Activated naive CD8-positive, alpha-beta T cell treated with anti-CD3 and anti-CD28 coated beads, Interleukin-2, amount 10 ng/mL, durations not matched to agents 7 days and 5 days (primary cell): ENCODE data around the gene PLA2G2A. TPM values are rescaled to one million over a fixed set of nuclear protein-coding genes. Genes with fewer than 3 reads are reported as not detected.
"Not testable (repeated sequence)": the region's sequence is repeated elsewhere in the genome, so short reads cannot be mapped to it uniquely, and the experiment has no call there.

Source experiments
- ATAC-seq: fragments of 150-1000 bp; cut with Tn5 transposase; one replicate; pipeline ENCODE4 v1.10.0; 2021; ENCODE audit warnings: low read depth, moderate library complexity
- POLR2A ChIA-PET: fragments of 350-600 bp; sonication (Branson Sonifier 250); formaldehyde crosslinking; loops from one replicate; lab custom pipeline; 2021; ENCODE audit warnings: antibody characterized with exemption; lab: Charles Lee
- DNase-seq: peaks from one replicate; pipeline ENCODE4 v3.0.0; 2021
- H3K27ac Mint-ChIP-seq: one replicate; pipeline ENCODE4 v1.8.0; 2022; ENCODE audit warnings: mild to moderate bottlenecking, mixed read lengths
- H3K27me3 Mint-ChIP-seq: one replicate; pipeline ENCODE4 v1.8.0; 2022; ENCODE audit warnings: mild to moderate bottlenecking, moderate library complexity, mixed read lengths
- H3K36me3 Mint-ChIP-seq: one replicate; pipeline ENCODE4 v1.8.0; 2021; ENCODE audit warnings: mild to moderate bottlenecking, mixed read lengths
- H3K4me1 Mint-ChIP-seq: one replicate; pipeline ENCODE4 v1.8.0; 2021; ENCODE audit warnings: mixed read lengths
- H3K4me3 Mint-ChIP-seq: one replicate; pipeline ENCODE4 v1.8.0; 2022; ENCODE audit warnings: mild to moderate bottlenecking, moderate library complexity, mixed read lengths
- H3K9me3 Mint-ChIP-seq: one replicate; pipeline ENCODE4 v1.8.0; 2021; ENCODE audit warnings: mixed read lengths
- total RNA-seq, 2 experiments: library from RNA; stranded (reverse); gene quantifications; one replicate each; pipeline ENCODE4 v1.2.3, GENCODE V29; 2021

PLA2G2A gene
- total RNA-seq, 2 experiments from 2014 or later = not detected

DNA sequence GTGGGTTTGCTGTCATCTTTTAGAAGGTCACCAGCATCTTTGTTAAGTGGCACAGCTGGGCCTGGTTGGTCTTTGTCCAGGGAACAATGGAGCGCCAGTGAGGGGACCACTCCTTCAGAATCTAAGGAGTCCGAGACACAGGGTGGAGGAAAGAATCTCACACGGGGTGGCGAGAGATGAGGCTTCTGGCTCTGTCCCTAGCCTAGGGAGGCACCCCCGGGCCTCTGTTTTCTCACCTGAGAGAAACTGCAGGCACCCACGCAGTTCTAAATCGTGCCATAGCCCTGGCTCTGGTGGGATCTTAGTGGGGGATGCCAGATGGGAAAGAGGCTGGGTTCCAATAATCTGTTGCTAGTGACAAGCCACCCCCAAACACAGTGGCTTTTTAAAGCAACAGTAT is 45.1 kb downstream of the PLA2G2A start:
- POLR2A ChIA-PET = no interaction called here
- no peak overlapping the region for H3K4me3 Mint-ChIP-seq
- ATAC-seq = no peak
- H3K36me3 Mint-ChIP-seq = no peaks in the 10 kb centered on the region
- peaks cover 5% of the 10 kb centered on the region for H3K4me1 Mint-ChIP-seq
- H3K27ac Mint-ChIP-seq = no peak overlapping the region
- peaks cover 17% of the 10 kb centered on the region for H3K9me3 Mint-ChIP-seq
- DNase-seq = no peak
- H3K27me3 Mint-ChIP-seq = no peaks in the 10 kb centered on the region

DNA sequence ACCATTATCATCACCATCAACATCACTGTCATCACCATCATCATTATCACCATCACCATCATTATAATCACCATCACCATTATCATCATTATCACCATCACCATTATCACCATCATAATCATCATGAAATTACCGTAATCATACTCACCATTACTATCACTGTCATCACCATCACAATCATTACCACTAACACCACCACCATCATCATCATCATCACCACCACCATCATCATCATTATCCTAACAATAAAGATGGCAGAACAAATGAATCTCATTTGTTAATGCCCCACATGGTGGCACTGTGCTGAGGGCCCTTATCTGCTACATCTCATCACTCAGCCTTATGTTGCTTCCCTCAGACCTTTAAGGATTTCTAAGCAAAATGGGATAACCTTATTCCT is 46.6 kb downstream of the PLA2G2A start:
- ATAC-seq (no peak), DNase-seq (no peak)
- Mint-ChIP-seq H3K27me3 (no peaks in the 10 kb centered on the region), H3K4me3 (no peak overlapping the region), H3K9me3 (peaks cover 19% of the 10 kb centered on the region), H3K27ac (no peak overlapping the region), H3K36me3 (no peaks in the 10 kb centered on the region), H3K4me1 (peaks cover 5% of the 10 kb centered on the region)
- POLR2A ChIA-PET = no interaction called here

DNA sequence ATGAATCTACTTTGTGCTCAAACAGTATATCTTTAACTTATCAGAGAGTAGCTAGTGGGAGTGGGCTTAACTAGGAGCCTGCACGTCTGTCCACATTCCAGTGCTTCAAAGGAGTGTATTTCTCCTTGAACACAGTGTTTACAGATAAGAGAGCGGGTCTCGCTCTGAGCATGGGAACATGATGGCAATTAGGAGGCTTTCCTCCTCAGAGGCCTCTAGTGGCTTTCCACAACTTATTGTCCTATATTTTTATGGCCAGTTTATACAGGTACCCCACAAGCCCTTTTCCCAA is 52.3 kb downstream of the PLA2G2A start:
- H3K27me3 Mint-ChIP-seq, H3K36me3 Mint-ChIP-seq, POLR2A ChIA-PET, DNase-seq, H3K27ac Mint-ChIP-seq, H3K4me3 Mint-ChIP-seq, H3K4me1 Mint-ChIP-seq, ATAC-seq: not testable (repeated sequence)
- H3K9me3 Mint-ChIP-seq = peaks cover 12% of the 10 kb centered on the region

DNA sequence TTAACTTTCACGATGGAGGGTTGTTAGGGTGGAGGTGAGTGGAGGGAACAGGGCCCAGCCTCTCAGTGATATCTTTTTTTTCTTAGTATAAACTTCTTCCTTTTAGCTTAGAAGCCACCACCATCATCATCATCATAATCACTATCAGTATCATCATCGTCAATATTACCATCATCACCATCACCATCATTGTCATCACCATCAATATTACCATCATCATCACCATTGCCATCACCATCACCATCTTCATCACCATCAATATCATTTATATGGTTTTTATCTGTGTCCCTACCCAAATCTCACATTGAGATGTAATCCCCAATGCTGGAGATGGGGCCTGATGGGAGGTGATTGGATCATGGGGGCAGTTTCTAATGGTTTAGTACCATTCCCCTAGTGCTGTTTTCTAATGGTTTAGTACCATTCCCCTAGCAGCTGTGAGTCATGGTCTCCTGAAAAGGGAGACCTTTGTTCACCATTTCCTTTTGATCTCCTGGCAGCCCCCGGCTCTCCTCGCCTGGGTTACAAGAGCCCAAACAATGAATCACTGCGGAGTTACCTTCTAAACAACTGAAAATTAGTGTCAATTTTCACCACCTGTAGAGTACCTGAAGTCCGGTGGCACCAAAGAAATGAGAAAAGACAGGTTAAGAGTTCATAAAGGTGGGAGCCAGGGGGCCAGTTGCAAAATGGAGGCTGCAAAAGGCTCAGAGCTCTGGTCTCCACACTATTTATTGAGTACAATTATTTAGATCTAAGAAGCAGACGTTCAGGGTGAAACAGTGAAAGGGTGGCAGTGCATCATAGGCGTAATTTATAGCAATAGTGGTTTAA is 52.9 kb downstream of the PLA2G2A start:
- Mint-ChIP-seq H3K4me1 (no peaks in the 10 kb centered on the region), H3K9me3 (peaks cover 9% of the 10 kb centered on the region), H3K4me3 (no peak overlapping the region), H3K27ac (no peak overlapping the region), H3K27me3 (no peaks in the 10 kb centered on the region), H3K36me3 (no peaks in the 10 kb centered on the region)
- no peak for ATAC-seq
- POLR2A ChIA-PET = interaction anchor here (0.6 kb wide), 1 partner anchor 226 kb away, joined by 3 read pairs; no protein-coding TSS in a partner anchor
- DNase-seq = no peak

Other genes starting within 250 kb of the PLA2G2A start
- gene TMCO4, start 179.7 kb downstream of the PLA2G2A start, total RNA-seq = 10 to 100 TPM; 14.3 to 16.7 TPM
- not detected for gene RNF186, start 164.3 kb downstream of the PLA2G2A start, total RNA-seq
- gene OTUD3, start 97.2 kb downstream of the PLA2G2A start, total RNA-seq = 10 to 100 TPM; 10.3 to 10.9 TPM
- gene PLA2G2E, start 56.0 kb downstream of the PLA2G2A start, total RNA-seq = not detected
- gene PLA2G5, start 90.6 kb upstream of the PLA2G2A start, total RNA-seq = not detected
- not detected for gene PLA2G2D, start 139.9 kb upstream of the PLA2G2A start, total RNA-seq
- not detected for gene PLA2G2F, start 159.7 kb upstream of the PLA2G2A start, total RNA-seq
- gene UBXN10, start 206.5 kb upstream of the PLA2G2A start, total RNA-seq = under 1 TPM; 0.23 to 0.28 TPM
- not detected for gene PLA2G2C, start 206.9 kb upstream of the PLA2G2A start, total RNA-seq